GM19395 (cell line): ENCODE results near the gene HOXB7.

ENCODE experiments used
- ATAC-seq: cut with Tn5 transposase; IDR thresholded peaks from one replicate; pipeline ENCODE4 v1.9.1; 2021; ENCODE audit warnings: mild to moderate bottlenecking, moderate library complexity; ENCODE audit not compliant: unreplicated experiment

HOXB7 gene

DNA sequence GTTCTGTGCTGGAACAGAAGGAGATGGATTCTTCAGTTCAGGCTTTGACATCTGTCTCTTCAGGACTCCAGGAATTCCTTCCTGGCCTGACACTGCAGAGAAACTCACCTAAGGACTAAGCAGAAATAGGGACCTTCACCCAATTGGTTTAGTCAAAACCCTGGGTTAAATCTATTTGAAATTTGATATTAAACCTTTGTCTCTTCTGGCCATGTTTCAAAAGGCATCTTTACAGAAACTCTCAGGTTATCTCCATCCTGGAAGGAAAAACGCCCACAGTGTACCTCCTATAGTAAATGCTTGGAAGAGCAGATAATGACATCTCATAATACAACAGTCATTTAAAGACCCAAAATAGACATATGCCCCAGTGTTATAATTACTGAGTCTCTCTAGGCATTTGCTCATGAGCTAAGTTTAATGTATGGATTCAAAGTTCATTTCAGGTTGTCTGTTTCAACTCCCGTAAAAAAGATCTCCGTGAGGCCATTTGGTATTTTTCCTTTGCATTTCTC, 27.1 kb downstream of the HOXB7 start:
- no peak for ATAC-seq

- ATAC-seq: no peak
Observed at GRCh38 chr17:48582750-48583069, 28.1 kb downstream of the HOXB7 start.

DNA sequence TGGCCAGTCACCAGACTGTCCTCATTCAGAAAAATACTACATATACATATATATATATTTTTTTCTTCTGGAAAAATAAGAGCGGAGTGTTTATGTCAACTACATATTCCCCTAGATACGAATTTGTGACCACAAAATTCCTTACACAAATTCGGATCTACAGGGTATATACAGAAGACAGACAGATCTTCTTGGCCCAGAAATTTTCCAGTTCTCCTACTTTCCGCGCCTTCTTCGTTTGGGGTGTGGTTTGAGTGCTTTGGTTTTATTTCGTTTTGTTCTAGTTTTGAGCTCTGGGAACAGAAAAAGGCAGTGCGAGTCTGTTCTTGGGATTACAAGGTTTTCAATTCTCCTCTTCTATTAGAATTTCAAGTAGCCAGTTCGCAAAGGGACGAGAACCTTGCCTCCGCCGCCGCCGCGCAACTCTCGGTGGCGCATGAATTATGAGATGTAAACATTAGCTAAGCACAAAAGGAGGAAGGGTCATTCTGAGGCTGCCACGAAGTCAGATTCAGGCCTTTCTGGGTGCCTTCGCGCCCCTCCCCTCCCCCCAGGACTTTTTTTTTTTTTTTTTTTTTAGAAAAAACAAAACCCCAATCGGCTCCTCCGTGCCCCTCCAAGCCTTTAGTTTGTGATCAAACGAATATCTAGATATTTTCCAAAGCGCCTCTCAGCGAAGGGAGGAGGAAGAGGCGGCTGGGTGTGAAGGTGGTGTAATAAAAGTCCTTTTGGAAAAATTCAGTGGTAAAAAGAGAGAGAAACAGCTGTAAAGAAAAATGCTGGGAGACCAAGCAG, 30.9 kb downstream of the HOXB7 start:
- no peak for ATAC-seq

DNA sequence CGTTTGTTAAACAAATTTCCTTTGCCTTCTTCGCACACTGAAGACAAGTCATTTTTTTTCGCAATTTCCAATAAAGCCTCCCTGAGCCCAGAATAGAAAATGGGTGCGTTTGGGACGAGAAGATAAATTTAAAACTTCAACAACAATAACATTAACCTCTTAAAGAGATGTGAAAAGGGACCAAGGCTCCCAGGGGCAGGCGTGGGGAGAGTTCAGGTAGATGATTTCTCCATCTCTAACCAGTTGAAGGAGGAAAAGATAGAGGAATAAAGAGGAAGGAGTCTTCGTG, 31.4 kb downstream of the HOXB7 start:
- ATAC-seq: no peak

DNA sequence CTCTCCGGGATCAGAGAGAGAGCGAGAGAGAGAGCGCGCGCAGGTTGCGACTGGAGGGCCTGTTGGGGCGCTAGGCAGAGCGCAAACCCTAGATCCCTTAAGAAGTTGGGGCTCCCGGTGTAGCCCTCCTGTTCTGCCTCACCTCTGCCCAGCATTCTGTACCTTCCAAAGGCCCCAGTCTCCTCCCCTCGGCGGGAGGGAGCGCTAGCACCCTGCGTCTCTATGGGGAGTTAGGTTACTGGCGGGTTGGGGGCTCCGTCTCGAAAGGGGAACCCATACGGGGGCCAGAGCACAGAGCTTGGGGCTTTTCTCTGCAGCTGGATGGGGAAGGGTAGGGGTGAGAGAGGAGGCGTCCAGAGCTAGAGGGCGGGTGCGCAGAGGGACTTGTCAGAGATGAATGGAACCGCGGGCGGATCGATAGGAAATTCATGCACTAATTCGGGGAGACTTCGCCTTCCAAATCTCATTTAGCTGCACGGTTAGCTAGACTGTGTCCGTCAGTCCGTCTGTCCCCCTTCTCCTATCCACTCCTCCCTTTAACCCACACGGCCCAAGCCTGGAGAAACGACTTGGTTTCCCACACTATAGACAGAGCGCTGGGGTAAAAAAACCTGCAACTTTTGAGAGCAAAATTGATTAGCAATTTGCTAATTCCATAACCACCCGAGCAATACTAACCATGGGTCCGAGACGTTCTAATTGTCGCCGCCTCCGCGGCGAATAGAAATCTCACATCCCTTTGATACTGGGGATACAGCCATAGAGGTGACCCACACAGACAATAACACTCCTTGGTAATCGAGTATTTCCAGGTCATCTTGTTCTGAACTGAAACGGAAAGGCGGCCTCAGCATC, 32.0 kb downstream of the HOXB7 start:
- peak; percentile 37 for ATAC-seq

GRCh38 chr17:48577946-48578615, 32.7 kb downstream of the HOXB7 start, which contains the start of gene HOXB4:
TSS of gene HOXB4 (minus strand) at chr17:48578350. CDS start at chr17:48578319, 31 bp downstream.
- peak; percentile 63 for ATAC-seq

DNA sequence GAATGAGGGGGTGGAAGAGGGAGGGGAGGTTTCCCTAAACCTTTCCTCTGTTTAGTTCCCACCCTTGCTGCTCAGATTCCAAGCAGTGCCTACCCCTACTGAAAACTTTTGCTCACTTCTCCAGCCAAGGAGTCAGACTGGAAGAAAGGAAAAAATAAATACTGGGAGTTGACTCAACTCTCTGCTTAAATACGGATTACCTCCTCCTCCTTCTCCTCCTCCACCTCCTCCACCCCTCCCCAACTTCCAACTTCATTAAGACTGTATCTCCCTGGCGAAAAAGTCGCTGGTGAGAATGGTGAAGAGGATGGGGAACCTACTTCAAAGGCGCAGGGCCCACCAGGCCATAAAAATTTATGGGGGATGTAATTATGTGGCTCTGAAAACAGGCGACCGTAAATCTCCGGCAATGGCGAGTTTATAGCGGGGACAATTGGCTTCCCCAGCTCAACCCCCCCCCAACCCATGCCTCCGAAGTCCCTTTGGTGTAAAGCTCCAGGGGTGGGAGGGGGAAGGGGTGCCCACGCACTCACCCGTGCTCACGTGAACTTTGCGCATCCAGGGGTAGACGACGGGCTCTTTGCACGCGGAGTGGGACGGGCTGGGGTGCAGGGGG, 33.4 kb downstream of the HOXB7 start:
- ATAC-seq: peak; percentile 4

DNA sequence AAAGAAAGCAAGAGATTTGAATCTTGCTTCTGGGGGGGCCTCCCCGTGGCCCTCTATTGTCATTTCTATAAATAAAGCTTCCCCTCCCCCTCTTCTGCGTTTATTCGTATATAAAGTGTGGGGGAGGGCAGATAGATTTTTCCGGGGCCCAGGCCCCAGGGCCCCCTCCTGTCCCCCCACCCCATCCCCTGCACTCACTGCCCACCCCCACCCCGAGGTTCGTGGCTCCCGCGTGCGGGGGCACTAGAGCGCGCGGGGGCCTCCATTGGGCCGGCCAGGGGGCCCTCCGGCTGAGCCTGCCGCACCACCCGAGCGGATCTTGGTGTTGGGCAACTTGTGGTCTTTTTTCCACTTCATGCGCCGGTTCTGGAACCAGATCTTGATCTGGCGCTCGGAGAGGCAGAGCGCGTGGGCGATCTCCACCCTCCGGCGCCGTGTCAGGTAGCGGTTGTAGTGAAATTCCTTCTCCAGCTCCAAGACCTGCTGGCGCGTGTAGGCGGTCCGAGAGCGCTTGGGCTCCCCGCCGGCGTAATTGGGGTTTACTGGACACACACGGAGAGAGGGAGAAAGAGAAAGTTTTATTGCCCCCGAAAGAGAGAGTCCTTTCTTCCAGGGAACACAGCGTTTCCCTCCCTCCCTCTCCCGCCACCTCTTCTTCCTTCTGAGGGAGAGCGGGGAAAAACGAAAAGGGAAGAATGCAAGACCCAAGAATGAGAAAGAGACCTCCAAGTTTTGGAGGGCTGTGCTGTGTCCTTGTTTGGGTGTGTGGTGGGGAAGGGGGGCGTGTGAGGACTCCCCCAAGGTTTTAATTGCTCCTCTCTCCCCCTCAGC, 34.1 kb downstream of the HOXB7 start:
- no peak for ATAC-seq

- no peak for ATAC-seq
Observed at GRCh38 chr17:48575673-48576478, 34.9 kb downstream of the HOXB7 start.

DNA sequence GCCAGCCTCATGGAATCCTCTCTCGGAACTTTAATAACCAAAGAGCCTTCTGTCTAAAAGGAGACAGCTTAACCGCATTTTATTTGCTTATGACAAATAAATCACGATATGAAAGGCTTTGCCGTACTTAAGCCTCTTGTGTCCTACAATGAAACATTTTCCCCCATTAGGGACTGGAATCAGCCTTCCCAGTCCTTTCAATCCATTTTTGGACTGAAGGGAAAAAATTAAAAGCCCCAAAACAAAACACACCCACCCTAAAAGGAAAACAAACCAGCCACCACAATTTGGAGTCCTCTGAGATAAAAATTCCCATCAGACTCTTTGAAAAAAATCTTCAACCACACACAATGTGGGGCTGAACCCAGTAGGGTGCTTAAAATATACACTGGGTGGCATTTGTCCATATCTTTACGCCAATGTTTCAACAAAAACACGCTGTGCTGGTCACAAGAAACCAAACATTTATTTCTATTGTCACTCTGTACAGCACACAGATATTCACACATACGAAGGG, 35.7 kb downstream of the HOXB7 start:
- ATAC-seq: no peak

GRCh38 chr17:48574505-48575065, 36.2 kb downstream of the HOXB7 start:
- no peak for ATAC-seq

DNA sequence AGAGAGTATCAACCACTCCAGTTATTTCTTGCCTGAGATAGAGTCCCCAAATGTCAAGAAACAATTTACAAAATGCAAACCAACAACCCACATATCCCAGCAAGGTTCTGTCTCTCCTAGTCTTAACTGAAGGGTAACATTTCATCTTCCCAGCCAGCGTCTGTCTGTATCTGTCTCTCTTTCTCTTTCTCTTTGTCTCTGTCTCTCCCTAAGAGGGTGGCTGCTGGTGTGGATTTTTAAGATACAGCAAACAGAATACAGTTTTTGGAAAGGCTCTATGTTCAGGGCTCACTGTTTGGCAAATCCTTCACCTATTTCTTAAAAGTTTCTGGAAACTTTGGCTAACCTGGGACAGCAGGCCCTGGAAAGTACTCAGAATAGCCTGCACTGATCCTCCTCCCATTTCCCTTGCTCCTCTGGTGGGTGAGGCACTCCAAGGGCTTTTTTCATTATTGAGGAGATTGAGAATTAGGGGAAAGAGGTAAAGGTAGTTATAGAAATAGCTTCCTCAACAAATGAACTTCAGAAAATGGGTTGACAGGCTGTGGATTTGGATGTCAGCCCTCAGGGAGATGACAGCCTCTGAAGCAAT, 38.9 kb downstream of the HOXB7 start:
- ATAC-seq: no peak

- no peak for ATAC-seq
Observed at GRCh38 chr17:48571024-48571818, 39.6 kb downstream of the HOXB7 start.

GRCh38 chr17:48570325-48571023, 40.3 kb downstream of the HOXB7 start:
- ATAC-seq: no peak

DNA sequence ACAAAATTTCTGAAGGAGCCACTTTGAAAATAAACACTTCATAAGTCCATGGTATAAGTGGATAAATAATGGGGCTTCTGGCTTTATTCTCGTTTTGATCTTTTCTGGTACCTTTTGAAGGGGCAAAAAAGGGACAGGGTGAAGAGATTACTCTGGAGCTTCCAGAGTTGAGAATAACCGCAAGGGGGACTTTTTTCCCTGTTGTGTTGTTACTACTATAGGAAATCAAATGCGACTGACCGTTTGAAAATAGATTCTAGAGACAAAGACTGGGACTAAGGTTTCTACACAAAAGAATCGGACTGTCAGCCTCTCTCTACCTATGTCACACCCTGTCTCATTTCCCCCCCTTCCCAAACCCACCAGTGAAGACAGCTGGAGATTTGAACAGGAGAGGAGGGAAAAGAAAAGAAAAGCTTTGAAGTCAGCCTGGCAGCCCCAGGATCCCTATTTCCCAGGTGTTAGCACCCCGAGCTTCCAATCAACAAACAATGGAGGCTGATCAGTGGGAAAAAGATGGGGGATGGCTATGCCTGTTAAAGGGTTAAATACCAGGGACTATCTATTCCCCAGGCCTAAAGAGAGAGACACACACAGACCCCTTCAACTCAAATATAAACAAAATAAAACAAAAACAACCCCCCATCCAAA, 41.0 kb downstream of the HOXB7 start:
- ATAC-seq: no peak

- ATAC-seq: no peak
Observed at GRCh38 chr17:48569240-48569582, 41.6 kb downstream of the HOXB7 start.
